GM23248 (cell line): ENCODE measurements around the gene TOPAZ1.

Source experiments
- EZH2 ChIP-seq: fragments of 200-600 bp; sonication (generic); IDR thresholded peaks from 2 replicates; pipeline ENCODE4 v1.6.1; 2018; ENCODE audit warnings: antibody characterized with exemption, mild to moderate bottlenecking; ENCODE audit not compliant: insufficient read depth, poor library complexity, severe bottlenecking
- EZH2phosphoT487 ChIP-seq: fragments of 200-600 bp; sonication (generic); IDR thresholded peaks from 2 replicates; pipeline ENCODE4 v1.6.1; 2018; ENCODE audit warnings: antibody characterized with exemption, moderate library complexity, mild to moderate bottlenecking, low read depth; ENCODE audit not compliant: insufficient read depth

DNA sequence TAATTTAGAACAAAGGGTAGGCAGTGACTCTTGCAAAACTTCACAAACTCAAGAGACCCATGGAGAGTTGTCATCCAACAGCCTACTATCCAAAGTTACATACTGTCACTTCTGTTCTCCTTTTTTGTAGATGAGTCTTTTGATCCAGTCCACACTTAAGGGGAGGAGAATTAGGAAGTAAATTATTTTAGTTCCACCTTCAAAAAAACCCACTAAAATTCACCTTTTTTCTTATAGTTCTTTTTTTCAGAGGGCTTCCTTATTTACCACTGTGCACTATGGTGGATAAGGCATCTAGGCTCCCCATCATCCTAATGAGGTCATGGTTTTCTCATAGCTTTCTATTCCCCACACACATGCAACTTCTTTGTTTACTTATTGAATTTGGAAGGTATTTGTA, 88.3 kb downstream of the TOPAZ1 start:
- TF ChIP-seq EZH2phosphoT487 (no peak), EZH2 (no peak)
